ENCODE data around the gene SYNGR4. TPM values are rescaled to one million over a fixed set of nuclear protein-coding genes. Genes with fewer than 3 reads are reported as not detected.

SYNGR4 gene
- total RNA-seq, 1 donor from 2014 or later: not detected

- DNase-seq: no peak
- POLR2A ChIA-PET: interaction anchor here (0.6 to 1.4 kb wide), 6 partner anchors 20 to 1656 kb away, joined by 3 to 6 read pairs (median 4); partner anchors contain the start of genes SYNGR4 and TMEM143
- peak overlapping the region; percentile 7 for H3K4me3 Mint-ChIP-seq
- no peak for ATAC-seq (ENCODE audit: low read depth)
- H3K27ac Mint-ChIP-seq: no peak overlapping the region
- CTCF ChIA-PET: no interaction called here
- H3K9me3 Mint-ChIP-seq: peaks cover 3% of the 10 kb centered on the region
- no peak for TF ChIP-seq CTCF (IDR thresholded peaks at IDR 0.05)
- H3K27me3 Mint-ChIP-seq: peaks cover 26% of the 10 kb centered on the region
- intact Hi-C loops (cut with micrococcal nuclease): no loop called here
- peaks cover 5% of the 10 kb centered on the region for H3K36me3 Mint-ChIP-seq (ENCODE audit: low read depth)
- H3K4me1 Mint-ChIP-seq: peaks cover 51% of the 10 kb centered on the region
Measured at GRCh38 chr19:48395499-48395898, 31.3 kb downstream of the SYNGR4 start.

- POLR2A ChIA-PET: interaction anchor here (0.6 to 1.2 kb wide), 3 partner anchors 33 to 226 kb away, joined by 4 to 6 read pairs (median 4); no protein-coding TSS in a partner anchor
- TF ChIP-seq CTCF (IDR thresholded peaks at IDR 0.05): no peak
- peaks cover 26% of the 10 kb centered on the region for H3K27me3 Mint-ChIP-seq
- H3K4me3 Mint-ChIP-seq: no peak overlapping the region
- CTCF ChIA-PET: no interaction called here
- intact Hi-C loops (cut with micrococcal nuclease): no loop called here
- no peak overlapping the region for H3K27ac Mint-ChIP-seq
- peaks cover 49% of the 10 kb centered on the region for H3K4me1 Mint-ChIP-seq
- ATAC-seq (ENCODE audit: low read depth) (no peak), DNase-seq (no peak)
- H3K9me3 Mint-ChIP-seq: peaks cover 3% of the 10 kb centered on the region
- H3K36me3 Mint-ChIP-seq (ENCODE audit: low read depth): no peaks in the 10 kb centered on the region
Measured at GRCh38 chr19:48396016-48396823, 32.1 kb downstream of the SYNGR4 start.

- H3K27me3 Mint-ChIP-seq: peaks cover 26% of the 10 kb centered on the region
- ChIA-PET POLR2A (no interaction called here), CTCF (no interaction called here)
- H3K36me3 Mint-ChIP-seq (ENCODE audit: low read depth): no peaks in the 10 kb centered on the region
- ATAC-seq (ENCODE audit: low read depth) (no peak), DNase-seq (no peak)
- no peak for TF ChIP-seq CTCF (IDR thresholded peaks at IDR 0.05)
- H3K27ac Mint-ChIP-seq: no peak overlapping the region
- no peak overlapping the region for H3K4me3 Mint-ChIP-seq
- peaks cover 45% of the 10 kb centered on the region for H3K4me1 Mint-ChIP-seq
- intact Hi-C loops (cut with micrococcal nuclease): no loop called here
- peaks cover 3% of the 10 kb centered on the region for H3K9me3 Mint-ChIP-seq
Measured at GRCh38 chr19:48396824-48397176, 32.6 kb downstream of the SYNGR4 start.

- no peak for DNase-seq
- POLR2A ChIA-PET: no interaction called here
- H3K27ac Mint-ChIP-seq: peak overlapping the region; percentile 64
- H3K27me3 Mint-ChIP-seq: peaks cover 26% of the 10 kb centered on the region
- H3K36me3 Mint-ChIP-seq (ENCODE audit: low read depth): no peaks in the 10 kb centered on the region
- peaks cover 45% of the 10 kb centered on the region for H3K4me1 Mint-ChIP-seq
- no peak for ATAC-seq (ENCODE audit: low read depth)
- intact Hi-C loops (cut with micrococcal nuclease): loop anchor here (1.0 to 2.0 kb wide), 4 partner anchors 17 to 95 kb away; partner anchors contain the start of gene SYNGR4
- peaks cover 3% of the 10 kb centered on the region for H3K9me3 Mint-ChIP-seq
- CTCF ChIA-PET: no interaction called here
- no peak for TF ChIP-seq CTCF (IDR thresholded peaks at IDR 0.05)
- peak overlapping the region; percentile 80 for H3K4me3 Mint-ChIP-seq
Measured at GRCh38 chr19:48397263-48398101, 33.3 kb downstream of the SYNGR4 start.

GRCh38 chr19:48398102-48398374 is 33.9 kb downstream of the SYNGR4 start:
- Mint-ChIP-seq H3K9me3 (peaks cover 3% of the 10 kb centered on the region), H3K27me3 (peaks cover 26% of the 10 kb centered on the region), H3K4me1 (peaks cover 43% of the 10 kb centered on the region), H3K36me3 (ENCODE audit: low read depth) (no peaks in the 10 kb centered on the region), H3K4me3 (peak overlapping the region; percentile 80), H3K27ac (peak overlapping the region; percentile 64)
- TF ChIP-seq CTCF (IDR thresholded peaks at IDR 0.05): no peak
- intact Hi-C loops (cut with micrococcal nuclease): loop anchor here (1.0 to 2.0 kb wide), 4 partner anchors 17 to 95 kb away; partner anchors contain the start of gene SYNGR4
- DNase-seq: no peak
- CTCF ChIA-PET: no interaction called here
- ATAC-seq (ENCODE audit: low read depth): no peak
- POLR2A ChIA-PET: no interaction called here

All from activated B cell treated with CpG ODN at 0.5 μM for 24 hours (primary cell).